ENCODE measurements around the gene CAMP. TPM values are rescaled to one million over a fixed set of nuclear protein-coding genes. Genes with fewer than 3 reads are reported as not detected.

CAMP gene
- polyA plus RNA-seq, 1 donor from 2014 or later: not detected

DNA sequence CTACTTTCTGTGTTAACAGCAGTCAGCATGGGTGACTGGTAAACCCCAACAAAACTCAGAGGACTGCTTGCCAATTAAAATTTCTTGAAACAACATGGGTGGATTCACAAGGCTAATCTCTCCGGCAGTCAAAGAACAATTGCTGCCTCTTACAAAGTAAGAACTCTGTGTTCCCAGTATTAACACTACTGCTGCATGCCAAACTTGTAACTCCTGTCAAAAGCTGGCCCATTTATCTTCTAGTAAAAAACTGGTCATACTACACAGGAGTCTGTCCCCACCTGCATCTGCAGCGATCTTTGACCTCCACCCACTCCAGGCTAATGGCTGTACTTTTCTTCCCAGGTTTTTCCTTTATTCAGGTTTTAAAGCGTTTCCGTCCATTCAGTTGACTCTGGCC, 8.9 kb downstream of the CAMP start:
- Histone ChIP-seq H3K79me2 (replicated peaks; ENCODE audit: insufficient read depth, low read length) (no peaks in the 10 kb centered on the region), H3K9me2 (ENCODE audit: insufficient read depth, low read length) (no peaks in the 10 kb centered on the region), H3K36me3 (ENCODE audit: insufficient read depth, low read length) (no peaks in the 10 kb centered on the region), H3K4me2 (ENCODE audit: low read length) (no peak overlapping the region), H4K20me1 (ENCODE audit: insufficient read depth) (no peaks in the 10 kb centered on the region), H3K9me3 (ENCODE audit: low read length) (no peaks in the 10 kb centered on the region), H3F3A (ENCODE audit: insufficient read depth, low read length, poor library complexity, severe bottlenecking) (no peaks in the 10 kb centered on the region), H3K27ac (ENCODE audit: low read length) (no peak overlapping the region), H2AFZ (ENCODE audit: low read depth, low read length) (no peak overlapping the region), H3K27me3 (ENCODE audit: insufficient read depth, low read depth, low read length) (no peaks in the 10 kb centered on the region), H3K4me3 (ENCODE audit: low read length) (no peak overlapping the region), H3K9ac (ENCODE audit: low read length) (no peak overlapping the region)
- TF ChIP-seq POLR2AphosphoS5 (IDR thresholded peaks at IDR 0.05) (no peak), EZH2 (IDR thresholded peaks at IDR 0.05; ENCODE audit: borderline replicate concordance, insufficient read depth, low read length, poor library complexity, severe bottlenecking) (no peak), TAF1 (IDR thresholded peaks at IDR 0.05; ENCODE audit: low read depth) (no peak), RAD21 (conservative IDR thresholded peaks at IDR 0.05) (no peak), CTCF (IDR thresholded peaks at IDR 0.05; ENCODE audit: poor library complexity, severe bottlenecking) (no peak), EP300 (conservative IDR thresholded peaks at IDR 0.05; ENCODE audit: poor library complexity, severe bottlenecking) (no peak), MXI1 (conservative IDR thresholded peaks at IDR 0.05; ENCODE audit: poor library complexity, severe bottlenecking) (no peak), SMC3 (conservative IDR thresholded peaks at IDR 0.05; ENCODE audit: poor library complexity) (no peak)
- TF ChIP-seq, protein P1, sequence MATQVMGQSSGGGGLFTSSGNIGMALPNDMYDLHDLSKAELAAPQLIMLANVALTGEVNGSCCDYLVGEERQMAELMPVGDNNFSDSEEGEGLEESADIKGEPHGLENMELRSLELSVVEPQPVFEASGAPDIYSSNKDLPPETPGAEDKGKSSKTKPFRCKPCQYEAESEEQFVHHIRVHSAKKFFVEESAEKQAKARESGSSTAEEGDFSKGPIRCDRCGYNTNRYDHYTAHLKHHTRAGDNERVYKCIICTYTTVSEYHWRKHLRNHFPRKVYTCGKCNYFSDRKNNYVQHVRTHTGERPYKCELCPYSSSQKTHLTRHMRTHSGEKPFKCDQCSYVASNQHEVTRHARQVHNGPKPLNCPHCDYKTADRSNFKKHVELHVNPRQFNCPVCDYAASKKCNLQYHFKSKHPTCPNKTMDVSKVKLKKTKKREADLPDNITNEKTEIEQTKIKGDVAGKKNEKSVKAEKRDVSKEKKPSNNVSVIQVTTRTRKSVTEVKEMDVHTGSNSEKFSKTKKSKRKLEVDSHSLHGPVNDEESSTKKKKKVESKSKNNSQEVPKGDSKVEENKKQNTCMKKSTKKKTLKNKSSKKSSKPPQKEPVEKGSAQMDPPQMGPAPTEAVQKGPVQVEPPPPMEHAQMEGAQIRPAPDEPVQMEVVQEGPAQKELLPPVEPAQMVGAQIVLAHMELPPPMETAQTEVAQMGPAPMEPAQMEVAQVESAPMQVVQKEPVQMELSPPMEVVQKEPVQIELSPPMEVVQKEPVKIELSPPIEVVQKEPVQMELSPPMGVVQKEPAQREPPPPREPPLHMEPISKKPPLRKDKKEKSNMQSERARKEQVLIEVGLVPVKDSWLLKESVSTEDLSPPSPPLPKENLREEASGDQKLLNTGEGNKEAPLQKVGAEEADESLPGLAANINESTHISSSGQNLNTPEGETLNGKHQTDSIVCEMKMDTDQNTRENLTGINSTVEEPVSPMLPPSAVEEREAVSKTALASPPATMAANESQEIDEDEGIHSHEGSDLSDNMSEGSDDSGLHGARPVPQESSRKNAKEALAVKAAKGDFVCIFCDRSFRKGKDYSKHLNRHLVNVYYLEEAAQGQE (IDR thresholded peaks at IDR 0.05; ENCODE audit: borderline replicate concordance): no peak

- Histone ChIP-seq H3K9me3 (ENCODE audit: low read length) (no peaks in the 10 kb centered on the region), H3K79me2 (replicated peaks; ENCODE audit: insufficient read depth, low read length) (no peaks in the 10 kb centered on the region), H3K36me3 (ENCODE audit: insufficient read depth, low read length) (no peaks in the 10 kb centered on the region), H3K4me2 (ENCODE audit: low read length) (no peak overlapping the region), H3F3A (ENCODE audit: insufficient read depth, low read length, poor library complexity, severe bottlenecking) (no peaks in the 10 kb centered on the region), H3K4me3 (ENCODE audit: low read length) (no peak overlapping the region), H4K20me1 (ENCODE audit: insufficient read depth) (no peaks in the 10 kb centered on the region), H3K9ac (ENCODE audit: low read length) (no peak overlapping the region), H2AFZ (ENCODE audit: low read depth, low read length) (no peak overlapping the region), H3K9me2 (ENCODE audit: insufficient read depth, low read length) (no peaks in the 10 kb centered on the region), H3K27me3 (ENCODE audit: insufficient read depth, low read depth, low read length) (no peaks in the 10 kb centered on the region), H3K27ac (ENCODE audit: low read length) (no peak overlapping the region)
- TF ChIP-seq MXI1 (conservative IDR thresholded peaks at IDR 0.05; ENCODE audit: poor library complexity, severe bottlenecking) (no peak), SMC3 (conservative IDR thresholded peaks at IDR 0.05; ENCODE audit: poor library complexity) (peak; percentile 30), CTCF (IDR thresholded peaks at IDR 0.05; ENCODE audit: poor library complexity, severe bottlenecking) (peak; percentile 55), RAD21 (conservative IDR thresholded peaks at IDR 0.05) (peak; percentile 44), POLR2AphosphoS5 (IDR thresholded peaks at IDR 0.05) (no peak), TAF1 (IDR thresholded peaks at IDR 0.05; ENCODE audit: low read depth) (no peak)
Observed at GRCh38 chr3:48232734-48233133, 9.4 kb downstream of the CAMP start.
